ENCODE results near the gene JSRP1.

JSRP1 gene

GRCh38 chr19:2254064-2254872 is 1.9 kb downstream of the JSRP1 start:
- Histone ChIP-seq H3K4me1 (ENCODE audit: insufficient read depth, low read length) (no peaks in the 10 kb centered on the region), H3K9ac (ENCODE audit: low read depth, low read length) (peak overlapping the region; percentile 9; the same call in 1 of the 2 replicates), H3K9me3 (ENCODE audit: insufficient read depth, low read depth, low read length) (no peaks in the 10 kb centered on the region), H3K4me3 (ENCODE audit: low read length) (peak overlapping the region; percentile 67), H3K36me3 (ENCODE audit: insufficient read depth, low read length) (no peaks in the 10 kb centered on the region), H3K27me3 (ENCODE audit: insufficient read depth, low read length) (peaks cover 45% of the 10 kb centered on the region), H3K27ac (ENCODE audit: low read depth, low read length) (no peak overlapping the region)
- WGBS: 56% methylated on average over 18 of the region's 20 CpGs

- 5% methylated on average over 77 of the region's 77 CpGs for WGBS
- Histone ChIP-seq H3K27me3 (ENCODE audit: insufficient read depth, low read length) (peaks cover 45% of the 10 kb centered on the region), H3K4me3 (ENCODE audit: low read length) (peak overlapping the region; percentile 67), H3K4me1 (ENCODE audit: insufficient read depth, low read length) (no peaks in the 10 kb centered on the region), H3K9ac (ENCODE audit: low read depth, low read length) (peak overlapping the region; percentile 9; the same call in 1 of the 2 replicates), H3K9me3 (ENCODE audit: insufficient read depth, low read depth, low read length) (no peaks in the 10 kb centered on the region), H3K36me3 (ENCODE audit: insufficient read depth, low read length) (peaks cover 4% of the 10 kb centered on the region; the same call in 1 of the 2 replicates), H3K27ac (ENCODE audit: low read depth, low read length) (no peak overlapping the region)
These were observed 2.8 kb downstream of the JSRP1 start for GRCh38 chr19:2253106-2254063.

GRCh38 chr19:2252797-2253105 is 3.5 kb downstream of the JSRP1 start:
- Histone ChIP-seq H3K27ac (ENCODE audit: low read depth, low read length) (no peak overlapping the region), H3K36me3 (ENCODE audit: insufficient read depth, low read length) (peaks cover 4% of the 10 kb centered on the region; the same call in 1 of the 2 replicates), H3K4me3 (ENCODE audit: low read length) (peak overlapping the region; percentile 67), H3K27me3 (ENCODE audit: insufficient read depth, low read length) (peaks cover 45% of the 10 kb centered on the region), H3K9me3 (ENCODE audit: insufficient read depth, low read depth, low read length) (no peaks in the 10 kb centered on the region), H3K9ac (ENCODE audit: low read depth, low read length) (no peak overlapping the region), H3K4me1 (ENCODE audit: insufficient read depth, low read length) (no peaks in the 10 kb centered on the region)
- WGBS: 50% methylated on average over 18 of the region's 18 CpGs

DNA sequence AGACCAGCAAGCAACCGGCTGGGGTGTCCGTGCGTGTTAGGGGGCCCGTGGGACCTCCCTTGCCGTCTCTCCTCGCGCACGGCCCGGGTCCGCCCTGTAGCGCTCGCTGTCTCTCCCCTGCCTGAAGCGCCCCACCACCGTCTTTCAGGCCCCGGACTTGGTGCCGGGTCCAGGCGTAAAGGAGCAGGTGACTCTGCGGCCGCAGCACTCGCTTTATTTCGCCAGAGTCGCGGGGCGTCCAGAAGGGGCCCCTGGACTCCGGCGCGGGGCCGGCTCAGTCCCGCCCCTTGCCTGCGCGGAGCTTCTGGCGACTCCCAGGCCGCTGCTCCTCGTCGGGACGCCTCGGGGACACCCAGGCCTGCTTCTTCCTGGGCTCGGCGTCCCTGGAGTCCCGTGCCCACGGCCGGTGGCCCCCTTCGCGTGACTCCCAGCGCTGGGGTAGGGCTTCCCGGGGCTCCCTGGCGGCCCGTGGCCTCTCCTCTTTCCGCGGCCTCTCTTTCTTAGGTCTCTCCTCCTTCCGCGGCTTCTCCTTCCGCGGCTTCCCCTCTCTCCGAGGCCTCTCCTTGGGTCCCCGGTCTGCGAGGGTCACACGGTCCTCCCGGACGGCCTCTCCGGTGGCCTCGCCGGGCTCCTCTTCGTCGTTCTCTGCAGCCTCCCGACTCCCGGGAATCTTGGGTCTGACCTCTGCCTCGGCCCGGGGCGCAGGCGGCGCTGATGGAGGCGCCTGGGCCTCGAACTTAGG is 4.0 kb downstream of the JSRP1 start:
- Histone ChIP-seq H3K9ac (ENCODE audit: low read depth, low read length) (no peak overlapping the region), H3K27me3 (ENCODE audit: insufficient read depth, low read length) (peaks cover 45% of the 10 kb centered on the region), H3K4me1 (ENCODE audit: insufficient read depth, low read length) (no peaks in the 10 kb centered on the region), H3K36me3 (ENCODE audit: insufficient read depth, low read length) (peaks cover 9% of the 10 kb centered on the region), H3K27ac (ENCODE audit: low read depth, low read length) (no peak overlapping the region), H3K4me3 (ENCODE audit: low read length) (no peak overlapping the region; the same call in 1 of the 2 replicates), H3K9me3 (ENCODE audit: insufficient read depth, low read depth, low read length) (no peaks in the 10 kb centered on the region)
- 87% methylated on average over 74 of the region's 74 CpGs for WGBS

GRCh38 chr19:2251106-2252054 is 4.8 kb downstream of the JSRP1 start:
- Histone ChIP-seq H3K36me3 (ENCODE audit: insufficient read depth, low read length) (peaks cover 18% of the 10 kb centered on the region), H3K9me3 (ENCODE audit: insufficient read depth, low read depth, low read length) (no peaks in the 10 kb centered on the region), H3K4me1 (ENCODE audit: insufficient read depth, low read length) (no peaks in the 10 kb centered on the region), H3K4me3 (ENCODE audit: low read length) (no peak overlapping the region), H3K27ac (ENCODE audit: low read depth, low read length) (no peak overlapping the region), H3K9ac (ENCODE audit: low read depth, low read length) (no peak overlapping the region), H3K27me3 (ENCODE audit: insufficient read depth, low read length) (peaks cover 45% of the 10 kb centered on the region)
- WGBS: 89% methylated on average over 125 of the region's 125 CpGs

- Histone ChIP-seq H3K27me3 (ENCODE audit: insufficient read depth, low read length) (peaks cover 45% of the 10 kb centered on the region), H3K4me3 (ENCODE audit: low read length) (no peak overlapping the region), H3K27ac (ENCODE audit: low read depth, low read length) (no peak overlapping the region), H3K9me3 (ENCODE audit: insufficient read depth, low read depth, low read length) (no peaks in the 10 kb centered on the region), H3K36me3 (ENCODE audit: insufficient read depth, low read length) (peaks cover 24% of the 10 kb centered on the region), H3K9ac (ENCODE audit: low read depth, low read length) (no peak overlapping the region), H3K4me1 (ENCODE audit: insufficient read depth, low read length) (no peaks in the 10 kb centered on the region)
- WGBS: 84% methylated on average over 40 of the region's 40 CpGs
These were observed 5.5 kb downstream of the JSRP1 start for GRCh38 chr19:2250766-2251105.

- Histone ChIP-seq H3K27ac (ENCODE audit: low read depth, low read length) (no peak overlapping the region), H3K36me3 (ENCODE audit: insufficient read depth, low read length) (peaks cover 30% of the 10 kb centered on the region), H3K9ac (ENCODE audit: low read depth, low read length) (no peak overlapping the region), H3K4me3 (ENCODE audit: low read length) (no peak overlapping the region), H3K27me3 (ENCODE audit: insufficient read depth, low read length) (peaks cover 45% of the 10 kb centered on the region), H3K9me3 (ENCODE audit: insufficient read depth, low read depth, low read length) (no peaks in the 10 kb centered on the region), H3K4me1 (ENCODE audit: insufficient read depth, low read length) (no peaks in the 10 kb centered on the region)
- 78% methylated on average over 43 of the region's 43 CpGs for WGBS
These were observed 6.1 kb downstream of the JSRP1 start for GRCh38 chr19:2249880-2250765.

DNA sequence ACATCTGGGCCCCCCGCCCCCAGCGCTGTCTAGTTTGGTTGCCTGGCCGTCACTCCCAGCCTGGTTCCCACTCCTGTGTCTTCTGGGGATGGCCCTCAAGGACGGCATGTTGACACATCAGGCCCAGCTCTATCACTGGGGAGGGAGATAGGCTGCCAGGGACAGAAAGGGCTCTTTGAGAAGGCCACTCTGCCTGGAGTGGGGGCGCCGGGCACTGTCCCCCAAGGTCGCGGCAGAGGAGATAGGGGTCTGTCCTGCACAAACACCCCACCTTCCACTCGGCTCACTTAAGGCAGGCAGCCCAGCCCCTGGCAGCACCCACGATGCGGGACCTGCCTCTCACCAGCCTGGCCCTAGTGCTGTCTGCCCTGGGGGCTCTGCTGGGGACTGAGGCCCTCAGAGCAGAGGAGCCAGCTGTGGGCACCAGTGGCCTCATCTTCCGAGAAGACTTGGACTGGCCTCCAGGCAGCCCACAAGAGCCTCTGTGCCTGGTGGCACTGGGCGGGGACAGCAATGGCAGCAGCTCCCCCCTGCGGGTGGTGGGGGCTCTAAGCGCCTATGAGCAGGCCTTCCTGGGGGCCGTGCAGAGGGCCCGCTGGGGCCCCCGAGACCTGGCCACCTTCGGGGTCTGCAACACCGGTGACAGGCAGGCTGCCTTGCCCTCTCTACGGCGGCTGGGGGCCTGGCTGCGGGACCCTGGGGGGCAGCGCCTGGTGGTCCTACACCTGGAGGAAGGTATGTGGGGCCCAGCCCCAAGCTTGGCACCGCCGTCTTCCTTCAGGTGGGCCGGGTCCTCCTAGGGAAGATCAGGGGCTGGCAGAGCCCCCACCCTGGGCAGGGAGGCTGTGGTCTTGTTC is 7.0 kb downstream of the JSRP1 start, which contains the start of gene AMH:
AMH (plus strand) TSS at position 314 of the 857 bp plus-strand sequence; CDS start at position 324, 10 bp downstream.
- H3K27ac ChIP-seq (ENCODE audit: low read depth, low read length): peak within 1 kb of the TSS; percentile 35; the same call in 1 of the 2 replicates
- H3K4me1 ChIP-seq (ENCODE audit: insufficient read depth, low read length): no peaks in the 10 kb centered on the region
- H3K9ac ChIP-seq (ENCODE audit: low read depth, low read length): no peak within 1 kb of the TSS
- no peak within 1 kb of the TSS for H3K4me3 ChIP-seq (ENCODE audit: low read length)
- 87% methylated on average over 27 of the region's 27 CpGs for WGBS
- H3K9me3 ChIP-seq (ENCODE audit: insufficient read depth, low read depth, low read length): no peaks in the 10 kb centered on the region
- H3K27me3 ChIP-seq (ENCODE audit: insufficient read depth, low read length): peaks cover 43% of the 10 kb centered on the region
- peaks cover 39% of the 10 kb centered on the region for H3K36me3 ChIP-seq (ENCODE audit: insufficient read depth, low read length)

Measured in HUES64 (cell line).